Mucosa of gallbladder (tissue), 1 donor: ENCODE measurements around the gene PLEKHG4B. TPM values are rescaled to one million over a fixed set of nuclear protein-coding genes. Genes with fewer than 3 reads are reported as not detected.
"Not testable (repeated sequence)": the region's sequence is repeated elsewhere in the genome, so short reads cannot be mapped to it uniquely, and the experiment has no call there.

Experiments used
- DNase-seq: peaks from one replicate; pipeline ENCODE4 v3.0.0-alpha.2; 2020; ENCODE audit warnings: low spot score
- total RNA-seq: library from RNA; stranded (reverse); gene quantifications from one replicate; pipeline ENCODE4 v1.2.1, GENCODE V29; 2021
- donor health status: DM: no; HTN: no; CAD: no.

Gene PLEKHG4B
- total RNA-seq, 1 donor from 2014 or later: 0.09 TPM

DNA sequence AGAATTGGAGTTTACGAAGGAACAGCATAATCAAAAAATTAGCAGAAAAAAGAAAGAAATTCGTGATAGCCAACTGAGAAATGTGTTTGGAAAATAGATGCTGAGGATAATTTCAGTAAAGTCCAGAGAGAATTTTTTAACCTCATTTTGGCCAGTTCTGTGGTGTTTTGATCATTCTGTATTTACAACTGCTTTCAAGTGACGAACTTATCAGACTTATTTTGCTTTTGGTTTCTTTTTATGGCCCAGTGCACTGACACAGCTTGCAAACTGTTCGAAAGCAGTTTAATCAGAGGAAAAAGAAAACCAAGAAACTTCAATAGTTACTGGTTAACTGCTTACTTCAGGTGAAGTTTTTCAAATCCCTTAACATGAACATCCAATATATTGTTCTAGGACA lies 128.0 kb downstream of the PLEKHG4B start:
- no peak for DNase-seq

DNA sequence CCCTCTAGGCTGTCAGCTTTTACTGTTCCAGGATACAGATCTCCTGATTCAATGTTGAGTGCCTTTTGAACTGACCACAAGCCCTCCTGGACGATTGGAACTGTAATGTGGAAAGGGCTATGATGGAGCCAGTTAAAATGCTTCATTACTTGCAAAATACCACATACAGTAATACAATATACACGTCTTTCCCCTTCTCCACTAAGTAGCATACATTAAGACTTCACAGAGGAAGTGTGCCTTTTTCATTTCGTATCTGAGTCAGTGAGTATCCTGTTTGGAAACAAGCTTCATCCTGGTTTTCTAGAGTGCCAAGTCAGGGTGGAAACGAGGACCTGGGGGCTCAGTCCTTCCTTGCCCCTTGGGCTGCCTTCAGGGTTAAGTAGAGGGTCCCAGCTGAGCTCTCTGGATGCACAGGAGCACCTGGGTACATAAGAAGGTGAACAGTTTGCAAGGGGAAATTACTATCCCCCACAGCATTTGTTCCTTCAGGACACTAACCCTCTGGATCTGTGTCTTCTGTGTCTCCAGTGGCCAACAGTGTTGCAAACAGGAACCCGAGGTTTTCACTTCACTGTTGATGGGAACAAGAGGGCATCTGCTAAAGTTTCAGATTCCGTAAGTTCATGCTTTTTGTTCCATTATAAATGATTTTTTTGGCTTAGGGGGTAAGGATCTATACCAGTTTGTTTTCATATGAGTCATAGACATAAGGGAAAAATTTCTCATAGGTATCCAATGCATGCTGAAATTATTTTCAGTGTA lies 131.2 kb downstream of the PLEKHG4B start:
- not testable (repeated sequence) for DNase-seq

DNA sequence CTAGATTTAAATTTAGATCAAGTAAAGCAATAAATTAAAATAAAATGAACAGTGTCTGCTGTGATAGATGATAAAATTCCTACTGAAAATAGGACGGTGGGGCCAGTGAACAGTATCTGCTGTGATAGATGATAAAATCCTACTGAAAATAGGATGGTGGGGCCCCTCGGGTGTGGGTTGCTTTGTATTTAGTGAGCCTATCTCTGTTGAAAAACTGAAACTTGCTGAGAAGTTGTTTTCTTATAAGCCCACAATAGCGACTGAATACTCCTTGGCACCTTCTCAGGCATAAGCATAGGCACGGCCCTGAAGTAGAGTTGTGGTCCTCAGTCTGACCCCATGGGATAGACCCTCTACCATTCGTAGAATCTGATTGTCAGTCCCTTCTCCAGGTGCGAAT lies 131.8 kb downstream of the PLEKHG4B start:
- DNase-seq: no peak

DNA sequence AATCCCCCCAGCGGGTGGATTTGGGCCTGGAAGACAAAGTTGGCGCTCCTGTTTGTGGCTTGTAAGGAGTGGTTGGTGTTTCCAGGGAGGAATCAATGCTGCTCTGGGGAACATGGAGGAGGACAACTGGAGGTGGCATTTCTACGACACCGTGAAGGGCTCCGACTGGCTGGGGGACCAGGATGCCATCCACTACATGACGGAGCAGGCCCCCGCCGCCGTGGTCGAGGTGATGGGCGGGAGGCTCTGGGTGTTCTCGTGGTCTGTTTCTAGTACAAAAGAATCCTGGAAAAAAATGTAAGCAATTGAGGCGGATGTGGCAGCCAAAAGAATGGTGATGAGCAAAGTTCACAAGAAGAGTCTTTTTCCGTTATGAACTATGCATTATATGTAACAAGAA lies 133.4 kb downstream of the PLEKHG4B start:
- DNase-seq: no peak

DNA sequence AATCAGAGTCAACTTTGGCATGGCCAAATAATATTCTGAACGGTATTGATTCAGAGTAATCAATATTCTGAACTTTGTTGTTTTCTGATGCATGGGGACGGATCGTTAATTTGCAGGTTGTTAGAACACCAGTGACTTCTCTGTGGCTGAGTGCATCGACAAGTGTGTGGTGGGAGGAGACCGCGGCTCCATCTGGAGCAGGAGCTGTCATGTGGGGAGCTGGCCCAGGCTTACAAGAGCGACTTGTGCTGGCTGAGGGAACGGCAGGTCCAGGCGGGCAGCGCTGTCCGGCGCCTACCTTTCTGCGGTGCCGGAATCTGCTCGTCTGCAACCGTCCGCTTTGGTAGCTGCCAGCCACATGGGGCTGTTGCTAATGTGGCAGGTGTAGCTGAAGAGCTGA lies 135.4 kb downstream of the PLEKHG4B start:
- DNase-seq: not testable (repeated sequence)

DNA sequence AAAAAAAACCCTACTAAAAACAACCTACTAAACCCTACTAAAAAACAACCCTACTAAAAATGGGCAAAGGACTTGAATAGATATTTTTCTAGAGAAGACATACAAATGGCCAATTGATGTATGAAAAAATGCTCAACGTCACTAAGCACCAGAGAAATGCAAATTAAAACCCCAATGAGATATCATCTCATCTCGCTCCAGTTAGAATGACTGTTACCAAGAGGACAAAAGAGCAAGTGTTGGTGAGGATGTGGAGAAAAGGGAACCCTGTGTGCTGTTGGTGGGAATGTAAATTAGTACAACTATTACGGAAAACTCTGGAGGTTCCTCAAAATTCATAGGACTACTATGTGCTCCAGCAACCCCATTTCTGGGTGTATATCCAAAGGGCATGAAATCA lies 136.9 kb downstream of the PLEKHG4B start:
- DNase-seq: no peak

DNA sequence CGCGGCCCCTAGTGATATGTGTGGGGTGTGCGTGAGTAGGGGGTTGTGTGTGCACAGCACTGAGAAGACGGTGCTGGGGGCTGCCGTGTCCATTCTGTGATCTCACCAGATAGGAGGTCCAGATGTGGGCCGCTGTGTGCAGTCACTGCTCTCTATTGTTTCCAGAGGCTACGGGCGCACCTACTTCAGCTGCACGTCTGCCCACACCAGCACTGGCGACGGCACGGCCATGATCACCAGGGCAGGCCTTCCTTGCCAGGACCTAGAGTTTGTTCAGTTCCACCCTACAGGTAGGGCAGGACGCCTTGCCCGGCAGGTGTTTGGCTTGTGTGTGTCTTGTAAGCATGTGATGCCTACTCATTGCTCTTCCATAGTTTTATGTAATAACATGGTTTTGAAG lies 138.7 kb downstream of the PLEKHG4B start:
- no peak for DNase-seq

DNA sequence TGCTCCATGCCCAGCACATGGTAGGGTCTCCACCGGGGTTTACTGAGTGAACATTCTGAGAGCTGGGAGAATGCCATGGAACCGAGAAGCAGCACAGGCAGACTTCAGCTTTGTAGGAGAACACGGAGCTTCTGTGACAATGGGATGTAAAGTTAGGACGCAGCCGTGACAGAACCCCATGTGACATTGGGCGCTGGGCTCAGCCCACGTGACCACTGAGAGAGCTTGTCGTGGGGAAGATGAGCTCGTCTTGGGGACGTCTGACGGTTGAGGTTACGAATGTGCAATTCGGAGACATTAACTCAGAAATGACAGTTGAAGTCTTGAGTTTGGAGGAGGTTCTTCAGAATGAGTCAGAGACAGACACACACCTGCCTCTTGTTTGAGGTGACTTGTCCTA lies 139.7 kb downstream of the PLEKHG4B start:
- no peak for DNase-seq

DNA sequence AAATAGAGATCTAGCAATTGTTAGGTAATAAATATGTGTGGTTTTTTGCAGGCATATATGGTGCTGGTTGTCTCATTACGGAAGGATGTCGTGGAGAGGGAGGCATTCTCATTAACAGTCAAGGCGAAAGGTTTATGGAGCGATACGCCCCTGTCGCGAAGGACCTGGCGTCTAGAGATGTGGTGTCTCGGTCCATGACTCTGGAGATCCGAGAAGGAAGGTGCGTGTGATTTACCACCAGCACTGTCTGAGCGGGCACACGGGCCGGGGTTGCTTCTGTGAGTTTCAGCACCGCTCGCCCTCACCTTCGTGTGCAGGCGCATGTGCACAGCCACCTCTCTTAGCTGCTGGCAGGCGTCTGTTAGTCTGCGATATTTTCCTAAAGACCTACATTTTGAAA lies 141.5 kb downstream of the PLEKHG4B start:
- not testable (repeated sequence) for DNase-seq

DNA sequence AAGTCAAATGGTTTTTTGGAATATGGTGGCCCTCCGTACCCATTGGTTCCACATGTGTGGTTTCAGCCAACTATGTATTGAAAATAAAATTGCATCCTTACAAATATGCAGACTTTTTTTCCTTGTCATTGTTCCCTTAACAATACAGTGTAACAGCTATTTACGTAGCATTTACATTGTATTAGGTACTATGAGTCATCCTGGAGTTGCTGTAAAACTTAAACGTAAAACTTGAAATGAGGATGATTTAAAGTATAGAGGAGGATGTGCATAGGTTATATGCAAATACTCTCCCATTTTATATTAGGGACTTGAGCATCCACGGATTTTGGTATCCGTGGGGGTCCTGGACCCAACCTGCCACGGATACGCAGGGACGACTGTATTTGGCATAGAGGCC lies 142.5 kb downstream of the PLEKHG4B start:
- no peak for DNase-seq

DNA sequence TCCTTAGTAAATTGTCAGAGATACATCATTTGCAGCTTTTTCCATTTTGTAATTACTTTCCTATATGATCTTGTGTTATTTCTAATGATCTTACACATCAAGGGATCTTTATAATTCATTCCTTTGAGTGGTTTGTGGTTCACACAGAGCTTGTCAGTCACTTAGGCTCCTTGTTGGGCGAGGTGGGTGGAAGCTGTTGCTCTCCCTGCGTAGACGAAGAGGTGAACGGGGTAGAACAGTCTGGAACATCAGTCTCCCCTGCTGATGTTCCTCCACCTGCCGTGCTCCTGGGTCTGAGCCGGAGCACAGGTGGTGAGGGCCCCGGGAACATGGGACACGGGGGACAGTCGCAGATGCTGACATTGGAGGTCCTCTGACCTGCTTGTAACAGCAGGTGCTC lies 143.6 kb downstream of the PLEKHG4B start:
- not testable (repeated sequence) for DNase-seq

DNA sequence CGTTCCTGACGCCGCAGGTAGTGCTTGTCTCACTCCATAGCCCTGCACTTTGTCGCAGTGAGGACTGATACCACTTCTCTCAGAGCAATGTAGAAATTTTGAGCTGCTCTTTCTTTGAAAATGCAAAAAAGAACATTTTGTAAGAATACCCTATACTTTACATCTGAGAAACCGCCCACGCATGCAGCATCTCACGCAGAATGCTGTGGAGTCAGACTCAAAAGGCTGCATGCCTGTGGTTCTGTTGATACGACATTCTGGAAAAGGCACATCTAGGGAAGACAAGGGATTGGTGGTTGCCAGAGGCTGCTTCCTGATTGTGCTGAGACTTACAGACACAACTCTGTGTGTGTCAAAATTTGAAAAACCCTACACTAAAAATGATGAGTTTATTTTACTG lies 146.0 kb downstream of the PLEKHG4B start:
- not testable (repeated sequence) for DNase-seq

Other genes with a start within 250 kb of the PLEKHG4B start
- not detected for gene LRRC14B, start 99.3 kb downstream of the PLEKHG4B start, total RNA-seq
- 7.0 TPM for gene CCDC127, start 126.0 kb downstream of the PLEKHG4B start, total RNA-seq
- gene SDHA, start 126.2 kb downstream of the PLEKHG4B start, total RNA-seq: 140 TPM
- gene PDCD6, start 179.5 kb downstream of the PLEKHG4B start, total RNA-seq: 97.1 TPM
- 3.5 TPM for gene AHRR, start 229.5 kb downstream of the PLEKHG4B start, total RNA-seq